NOMO-1 treated with dmso at 0.1 percent for 144 hours (cell line): ENCODE results near the gene RAB15.

ENCODE experiments used
- DNase-seq: peaks from one replicate; lab custom pipeline; 2025; ENCODE audit not compliant: unreplicated experiment; lab: John Stamatoyannopoulos, UW

Gene RAB15

GRCh38 chr14:64956697-64957406 is 15.3 kb downstream of the RAB15 start:
- no peak for DNase-seq

- no peak for DNase-seq
Measured at GRCh38 chr14:64955297-64955696, 16.8 kb downstream of the RAB15 start.

- no peak for DNase-seq
Measured at GRCh38 chr14:64954491-64955240, 17.5 kb downstream of the RAB15 start.

GRCh38 chr14:64953661-64954060 is 18.5 kb downstream of the RAB15 start:
- DNase-seq, result no peak

GRCh38 chr14:64953310-64953654 is 18.9 kb downstream of the RAB15 start:
- DNase-seq, result no peak

GRCh38 chr14:64952598-64953309 is 19.4 kb downstream of the RAB15 start:
- no peak for DNase-seq

- no peak for DNase-seq
Measured at GRCh38 chr14:64951724-64952123, 20.4 kb downstream of the RAB15 start.

GRCh38 chr14:64951291-64951690 is 20.8 kb downstream of the RAB15 start:
- DNase-seq, result no peak

GRCh38 chr14:64950889-64951288 is 21.2 kb downstream of the RAB15 start:
- no peak for DNase-seq

GRCh38 chr14:64948612-64949210 is 23.4 kb downstream of the RAB15 start:
- no peak for DNase-seq

- DNase-seq, result no peak
Measured at GRCh38 chr14:64947710-64948611, 24.2 kb downstream of the RAB15 start.

- no peak for DNase-seq
Measured at GRCh38 chr14:64946310-64947045, 25.7 kb downstream of the RAB15 start.

GRCh38 chr14:64945431-64946178 is 26.5 kb downstream of the RAB15 start:
- no peak for DNase-seq

- no peak for DNase-seq
Measured at GRCh38 chr14:64944861-64945260, 27.3 kb downstream of the RAB15 start.

- DNase-seq, result no peak
Measured at GRCh38 chr14:64944041-64944440, 28.1 kb downstream of the RAB15 start.

- DNase-seq, result no peak
Measured at GRCh38 chr14:64943556-64943955, 28.6 kb downstream of the RAB15 start.

GRCh38 chr14:64942531-64943111 is 29.5 kb downstream of the RAB15 start, which contains the start of gene GPX2:
GPX2 (minus strand) TSS chr14:64942745; CDS start chr14:64942726, 19 bp downstream.
- DNase-seq, result no peak

- DNase-seq, result no peak
Measured at GRCh38 chr14:64940336-64940910, 31.7 kb downstream of the RAB15 start.
